ENCODE measurements around the gene LAPTM4A. TPM values are rescaled to one million over a fixed set of nuclear protein-coding genes. Genes with fewer than 3 reads are reported as not detected.
"Not testable (repeated sequence)": the region's sequence is repeated elsewhere in the genome, so short reads cannot be mapped to it uniquely, and the experiment has no call there.

The LAPTM4A gene
- total RNA-seq: 30.3 and 31.9 TPM in 2 replicates

DNA sequence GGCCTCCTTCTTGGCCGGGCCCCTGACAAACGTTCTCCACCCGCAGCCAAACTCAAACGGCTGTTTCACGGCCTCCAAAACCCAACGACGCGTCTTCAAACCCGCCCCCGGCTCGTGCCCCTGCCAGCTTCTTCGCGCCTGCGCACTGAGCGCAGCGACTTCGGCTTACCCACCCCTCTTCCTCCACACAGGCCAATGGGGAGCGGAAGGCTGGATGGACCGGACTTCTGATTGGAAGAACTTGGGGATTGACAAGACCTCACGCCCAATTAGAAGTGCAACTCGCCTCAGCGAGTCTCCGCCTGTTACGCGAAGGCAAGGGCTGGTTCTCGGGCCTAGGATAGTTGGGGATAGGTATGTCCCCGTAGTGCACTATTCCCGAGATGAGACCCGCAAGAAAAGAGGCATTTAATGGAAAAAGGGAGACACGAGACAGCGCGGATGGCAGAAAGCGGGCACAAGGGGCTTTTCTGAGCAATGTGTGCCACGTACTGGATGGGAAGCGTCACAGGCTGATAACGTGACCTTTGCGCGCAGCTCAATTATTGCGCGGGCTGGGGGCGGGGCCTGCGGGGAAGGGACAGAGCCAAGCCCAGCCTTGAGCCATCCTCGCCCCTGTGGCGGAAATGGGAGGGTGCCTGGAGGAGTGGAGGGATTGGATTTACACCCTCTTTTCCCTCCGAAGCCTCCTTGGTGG is at the start of gene LAPTM4A:
Gene LAPTM4A, minus strand, starts transcription at position 97 of the 697 bp plus-strand sequence. CDS start 108 bp downstream, outside the sequence.
- intact Hi-C loops (cut with micrococcal nuclease): loop anchor here (1.0 to 5.0 kb wide), 15 partner anchors 36 to 1491 kb away; partner anchors contain the start of genes LDAH, RDH14, TTC32 and WDR35

DNA sequence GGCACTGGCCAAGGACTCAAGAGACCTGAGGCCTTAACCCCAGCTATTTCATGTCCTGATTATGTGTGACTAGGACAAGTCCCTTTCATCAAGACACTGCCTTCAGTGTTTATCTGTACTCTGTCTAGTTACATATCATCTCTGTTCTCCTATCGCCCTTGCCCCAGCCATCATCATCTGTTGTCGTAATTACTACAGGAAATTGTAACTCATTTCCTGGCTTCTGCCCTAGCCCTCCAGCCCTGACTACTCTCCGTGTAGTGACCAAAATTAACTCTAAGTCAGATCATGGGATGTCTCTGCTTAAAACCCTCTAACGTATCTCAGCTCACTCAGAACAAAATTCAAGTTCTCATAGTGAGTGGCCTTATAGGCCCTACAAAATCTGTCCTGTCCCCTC is 49.3 kb upstream of the LAPTM4A start:
- intact Hi-C loops (cut with micrococcal nuclease): no loop called here

DNA sequence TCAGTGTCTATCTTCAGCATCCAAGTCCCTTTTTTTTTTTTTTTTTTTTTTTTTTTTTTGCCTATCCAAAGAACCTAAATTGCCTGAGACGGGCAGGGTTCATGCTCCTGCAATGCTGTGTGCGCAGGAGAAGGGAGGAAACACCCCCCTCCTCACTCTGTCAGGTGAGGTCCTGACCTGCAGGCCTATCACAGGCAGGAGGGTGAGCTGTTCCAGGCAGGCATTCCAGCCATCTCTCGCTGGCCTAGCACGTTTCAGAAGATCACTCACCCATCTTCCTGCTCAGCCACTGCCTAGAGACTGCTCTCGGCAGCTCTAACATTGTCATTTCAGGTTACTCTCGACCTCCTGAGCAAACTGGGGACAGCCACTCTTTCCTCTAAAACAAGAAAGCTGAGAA is 48.4 kb upstream of the LAPTM4A start:
- intact Hi-C loops (cut with micrococcal nuclease): loop anchor here (2.0 kb wide), 1 partner anchor 231 kb away; no protein-coding TSS in a partner anchor

DNA sequence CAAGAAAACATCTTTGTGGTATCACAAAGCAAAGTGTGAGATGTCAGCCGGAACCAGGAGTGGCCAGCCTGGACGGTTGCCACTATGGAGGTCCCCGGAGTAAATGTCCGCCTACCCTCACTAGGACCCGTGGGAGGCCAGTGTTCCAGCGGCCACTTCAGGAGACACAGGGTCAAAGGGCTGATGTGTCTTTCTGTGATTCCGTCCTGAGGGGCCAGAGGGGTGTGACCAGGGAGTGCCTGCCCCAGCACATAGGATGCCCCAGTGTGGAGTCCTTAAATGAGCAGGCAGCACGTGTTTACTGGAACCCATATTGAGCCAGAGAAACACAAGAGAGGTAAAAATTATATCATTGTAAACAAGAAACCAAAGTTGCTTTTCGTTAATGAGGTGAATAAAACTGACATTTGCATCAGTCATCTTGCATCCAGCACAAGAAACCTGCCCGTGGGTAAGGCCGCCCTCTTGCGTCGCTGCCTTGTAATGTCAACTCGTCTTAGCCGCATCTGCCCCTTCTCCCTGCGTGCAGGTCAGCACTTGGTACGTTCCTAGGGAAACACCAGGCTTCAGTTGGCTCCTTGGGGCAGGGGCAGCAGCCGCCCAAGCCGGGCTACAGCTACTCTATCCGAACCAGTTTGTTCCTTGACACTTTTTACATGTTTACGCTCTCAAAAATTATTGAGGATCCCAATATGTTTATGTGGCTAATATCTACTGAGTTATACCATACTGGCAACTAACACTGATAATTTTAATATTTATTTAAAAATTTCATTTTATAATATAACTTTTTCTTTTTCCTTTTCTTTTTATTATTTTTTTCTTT is 46.7 kb upstream of the LAPTM4A start:
- intact Hi-C loops (cut with micrococcal nuclease): loop anchor here (1.0 to 2.0 kb wide), 8 partner anchors 47 to 1576 kb away; partner anchors contain the start of genes LAPTM4A and WDR35

DNA sequence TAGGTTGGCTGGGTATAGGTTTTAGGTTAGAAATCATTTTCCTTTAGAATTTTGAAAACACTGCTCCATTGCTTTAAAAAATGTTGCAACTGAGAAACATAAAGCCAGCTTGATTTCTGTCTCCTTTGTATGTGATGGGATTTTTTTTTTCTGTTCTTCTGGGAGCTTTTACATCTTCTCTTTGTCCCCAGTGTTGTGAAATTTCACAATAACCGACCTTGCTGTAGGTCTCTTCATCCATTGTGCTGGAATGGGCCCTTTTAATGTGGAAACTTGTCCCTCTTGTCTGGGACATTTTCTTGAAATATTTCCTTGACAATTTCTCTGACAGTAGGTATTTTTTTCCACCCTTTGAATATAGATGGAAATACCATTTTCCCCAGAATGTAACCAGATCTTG is 44.0 kb upstream of the LAPTM4A start:
- intact Hi-C loops (cut with micrococcal nuclease): no loop called here

DNA sequence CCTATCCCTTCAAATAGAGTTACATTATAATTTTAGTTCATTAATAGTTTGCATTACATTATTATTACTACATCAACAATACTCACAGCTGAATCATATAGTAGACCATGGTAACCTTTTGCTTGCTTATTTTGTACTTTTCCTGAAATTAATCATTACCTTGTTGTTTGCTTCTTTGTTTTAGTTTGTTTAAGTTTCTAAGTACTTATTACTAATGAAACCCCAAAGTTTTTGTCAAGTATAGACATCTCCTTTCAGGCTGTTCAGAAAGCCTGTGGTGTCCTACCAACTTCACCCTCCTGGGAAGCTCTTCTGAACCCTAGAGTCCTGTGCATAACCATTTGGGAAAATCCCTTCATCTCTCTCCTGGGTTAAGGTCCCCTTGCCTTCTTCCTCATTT is 43.5 kb upstream of the LAPTM4A start:
- intact Hi-C loops (cut with micrococcal nuclease): no loop called here

DNA sequence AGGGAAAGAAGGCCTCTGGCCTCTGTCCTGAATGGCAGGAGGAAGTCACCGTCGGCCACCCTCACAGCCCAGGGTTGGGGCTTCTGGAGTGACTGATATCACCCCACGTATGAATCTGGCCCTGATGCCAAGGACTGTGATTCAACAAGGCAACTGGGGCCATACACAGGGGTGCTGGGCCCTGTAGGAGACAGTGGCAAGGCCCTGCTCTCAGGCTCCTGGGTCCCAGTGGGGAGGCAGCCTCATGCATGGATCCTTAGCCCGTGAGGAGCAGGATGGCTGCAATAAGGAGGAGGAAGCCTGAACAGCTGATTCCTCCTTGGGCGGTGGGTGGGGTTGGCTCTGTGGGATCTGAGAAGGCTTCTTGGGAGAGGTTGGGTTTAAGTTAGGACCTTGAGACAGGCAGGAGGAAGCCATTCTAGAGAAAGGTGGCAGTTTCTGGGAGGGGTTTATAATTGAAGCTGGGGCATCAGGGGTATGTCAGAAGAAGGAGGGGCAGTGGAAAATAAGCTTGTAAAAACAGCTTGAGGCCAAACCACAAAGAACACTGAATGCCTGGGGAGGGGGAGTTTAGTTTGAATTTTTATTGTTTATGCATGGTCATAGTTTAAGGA is 42.8 kb upstream of the LAPTM4A start:
- intact Hi-C loops (cut with micrococcal nuclease): no loop called here

DNA sequence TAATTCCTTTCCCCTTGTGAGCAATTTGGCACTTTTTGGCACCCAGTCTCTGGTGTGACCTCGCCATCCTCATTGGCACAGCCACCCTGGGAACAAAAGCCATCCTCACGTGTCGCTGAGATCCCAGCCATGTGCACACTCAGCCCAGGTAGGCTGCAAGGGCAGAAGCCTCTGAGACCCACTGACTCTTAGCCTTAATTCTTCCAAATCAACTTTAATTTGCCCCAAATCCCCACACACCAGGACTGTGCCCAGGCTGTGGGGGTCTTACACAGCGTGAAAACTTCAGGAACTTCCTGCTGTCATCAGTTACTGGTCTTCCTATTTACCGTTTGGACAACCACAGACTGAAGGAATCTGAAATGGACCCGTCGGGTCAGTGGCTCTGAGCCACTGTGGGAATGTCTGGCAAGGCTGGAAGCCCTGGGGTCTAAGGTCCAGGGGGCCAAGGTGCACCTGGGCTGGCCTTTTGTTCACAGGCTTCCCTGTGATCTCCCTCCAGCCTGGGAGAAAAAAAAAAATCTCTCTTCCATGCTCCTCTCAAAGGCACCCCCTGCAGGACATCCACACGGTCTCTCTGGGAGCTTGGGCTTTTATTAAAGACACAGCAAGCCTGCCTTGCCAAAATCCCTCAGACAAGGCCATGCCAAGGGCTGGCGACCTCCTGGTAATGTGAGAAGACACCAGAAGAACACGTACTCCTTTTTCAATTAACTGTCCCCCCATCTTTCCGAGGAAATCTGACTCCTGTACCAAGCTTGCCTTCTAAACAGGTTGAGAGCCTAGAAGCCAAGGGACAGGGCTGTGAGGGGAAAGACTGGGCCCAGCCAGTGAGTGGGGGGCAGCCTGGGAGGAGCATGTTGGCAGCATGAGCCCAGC is 42.1 kb upstream of the LAPTM4A start:
- intact Hi-C loops (cut with micrococcal nuclease): no loop called here

DNA sequence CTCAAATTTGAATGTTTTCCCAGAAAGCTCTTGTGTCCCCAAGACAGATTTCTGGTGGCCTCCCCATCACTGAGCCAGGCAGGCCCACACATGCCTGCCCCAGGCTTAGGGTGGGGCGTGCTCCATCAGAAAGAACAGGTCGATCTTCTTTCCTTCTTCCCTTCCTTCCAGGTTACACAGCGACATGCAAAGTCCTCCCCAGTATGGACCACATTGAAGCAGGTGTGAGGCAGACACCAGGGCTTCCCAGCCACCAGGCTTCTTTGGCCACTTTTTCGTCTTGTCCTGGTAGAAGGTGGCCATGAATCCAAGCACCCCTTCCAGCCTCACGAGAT is 41.4 kb upstream of the LAPTM4A start:
- intact Hi-C loops (cut with micrococcal nuclease): no loop called here

DNA sequence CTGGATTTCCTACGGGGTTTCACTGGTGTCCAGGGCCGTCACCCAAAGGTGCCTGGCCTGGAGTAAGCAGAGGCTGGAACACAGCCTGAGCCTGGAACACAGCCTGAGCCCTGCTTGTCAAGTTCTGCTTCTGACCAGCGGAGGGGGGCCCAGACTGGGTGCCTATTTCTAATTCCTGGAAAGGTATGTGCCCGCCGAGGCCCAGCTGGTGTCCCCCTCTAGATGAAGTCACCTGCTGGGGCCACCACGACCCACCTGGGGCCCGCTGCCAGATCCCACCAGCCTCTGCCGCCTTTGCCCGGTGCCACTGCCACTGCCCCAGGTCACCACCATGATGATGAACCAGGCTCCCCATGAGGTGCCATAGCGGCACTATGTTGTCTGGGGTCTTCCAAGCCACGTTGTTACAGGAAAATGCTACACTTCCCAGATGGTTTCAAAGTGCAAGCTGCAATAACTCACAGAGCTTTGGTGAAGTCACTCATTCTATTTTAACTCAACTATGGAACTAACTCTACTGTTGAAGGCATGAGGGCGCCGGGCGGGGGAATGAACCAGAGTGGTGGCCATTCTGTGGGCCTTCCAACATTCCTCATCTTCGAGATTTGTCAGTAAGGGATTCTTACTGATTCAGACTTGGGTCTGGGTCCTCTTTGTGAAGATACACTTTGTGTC is 40.9 kb upstream of the LAPTM4A start:
- intact Hi-C loops (cut with micrococcal nuclease): no loop called here

DNA sequence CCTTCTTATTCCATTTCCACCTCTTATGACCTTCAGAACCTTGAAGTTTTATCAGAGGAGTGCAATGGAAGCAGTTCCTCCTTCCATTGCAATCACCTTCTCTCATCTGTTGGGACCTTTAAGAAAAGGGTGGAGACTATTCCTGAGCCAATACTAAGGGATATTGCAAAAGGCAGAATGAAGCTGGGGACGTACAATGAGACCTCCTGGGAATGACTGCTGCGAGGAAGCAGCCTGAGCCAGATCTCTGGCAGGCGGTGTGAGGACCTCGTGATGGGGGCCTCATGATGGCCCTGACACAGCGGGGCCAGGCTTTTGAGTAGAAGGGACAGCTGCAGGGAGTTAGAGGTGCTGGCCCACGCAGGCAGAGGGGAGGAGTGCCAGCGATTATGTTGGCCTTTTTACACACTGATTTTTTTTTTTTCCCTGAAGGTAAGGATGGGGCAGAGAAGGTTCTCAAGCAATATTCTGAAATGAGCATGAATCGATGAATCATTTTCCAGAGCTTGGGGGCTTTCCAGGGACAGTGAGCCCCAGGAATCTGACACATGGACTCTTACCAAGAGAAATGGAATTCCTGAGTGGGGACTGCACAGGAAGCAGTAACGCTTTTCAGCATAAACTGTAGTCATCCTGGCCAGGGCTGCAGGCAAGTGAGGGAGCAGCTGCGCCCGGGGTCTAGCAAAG is 40.0 kb upstream of the LAPTM4A start:
- intact Hi-C loops (cut with micrococcal nuclease): no loop called here

DNA sequence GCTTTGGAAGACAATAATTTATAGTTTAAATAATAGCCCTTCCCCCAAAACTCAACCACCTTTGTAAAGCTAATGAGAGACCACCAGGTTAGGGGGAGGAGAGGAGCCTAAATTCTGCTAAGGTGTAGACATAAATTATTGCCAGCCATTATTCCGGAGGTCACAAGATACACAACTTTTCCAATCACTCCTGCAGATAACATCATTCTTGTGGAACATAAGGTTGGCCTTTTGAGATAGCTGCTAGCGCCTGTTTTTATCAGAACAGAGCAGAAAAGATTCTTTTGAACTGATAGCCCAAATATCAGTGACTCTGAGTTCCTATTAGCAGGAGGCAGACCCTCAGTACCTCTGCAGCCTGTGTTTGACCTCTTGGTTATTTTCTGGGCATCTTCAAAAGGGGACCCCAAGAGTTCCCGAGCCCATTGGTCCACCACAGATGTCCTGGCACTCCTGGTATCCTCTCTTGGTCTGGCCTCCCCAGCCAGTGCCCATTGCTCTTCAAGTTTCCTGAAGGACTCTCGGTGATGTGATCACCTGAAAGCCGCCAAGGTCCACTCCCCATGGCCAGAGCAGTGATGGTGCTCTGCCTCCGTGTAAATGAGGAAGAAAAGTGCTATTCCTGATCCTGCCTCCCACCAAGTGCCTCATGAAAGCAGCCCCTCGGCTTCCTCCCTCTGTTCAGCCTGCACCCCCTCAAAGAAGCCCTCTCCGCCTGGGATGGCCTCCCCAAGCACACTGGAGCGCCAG is 38.5 kb upstream of the LAPTM4A start:
- intact Hi-C loops (cut with micrococcal nuclease): no loop called here

DNA sequence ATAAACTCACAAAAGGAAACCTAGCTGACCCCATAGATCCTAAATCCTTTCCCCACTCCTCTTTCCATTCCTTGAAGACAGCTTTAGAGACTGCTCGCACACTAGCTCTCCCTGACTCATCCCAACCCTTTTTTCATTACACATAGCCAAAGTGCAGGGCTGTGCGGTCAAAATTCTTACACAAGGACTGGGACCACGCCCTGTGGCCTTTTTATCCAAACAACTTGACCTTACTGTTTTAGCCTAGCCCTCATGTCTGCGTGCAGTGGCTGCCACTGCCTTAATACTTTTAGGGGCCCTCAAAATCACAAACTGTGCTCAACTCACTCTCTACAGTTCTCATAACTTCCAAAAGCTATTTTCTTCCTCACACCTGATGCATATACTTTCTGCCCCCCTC is 34.5 kb upstream of the LAPTM4A start:
- intact Hi-C loops (cut with micrococcal nuclease): not testable (repeated sequence)

DNA sequence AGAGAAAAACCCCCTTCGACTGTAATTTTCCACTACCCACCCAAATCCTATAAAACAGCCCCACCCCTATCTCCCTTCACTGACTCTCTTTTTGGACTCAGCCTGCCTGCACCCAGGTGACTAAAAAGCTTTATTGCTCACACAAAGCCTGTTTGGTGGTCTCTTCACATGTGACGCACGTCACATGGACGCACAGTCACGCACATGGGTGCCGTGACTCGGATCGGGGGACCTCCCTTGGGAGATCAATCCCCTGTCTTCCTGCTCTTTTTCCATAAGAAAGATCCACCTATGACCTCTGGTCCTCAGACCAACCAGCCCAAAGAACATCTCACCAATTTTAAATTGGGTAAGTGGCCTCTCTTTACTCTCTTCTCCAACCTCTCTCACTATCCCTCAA is 31.4 kb upstream of the LAPTM4A start:
- intact Hi-C loops (cut with micrococcal nuclease): not testable (repeated sequence)

DNA sequence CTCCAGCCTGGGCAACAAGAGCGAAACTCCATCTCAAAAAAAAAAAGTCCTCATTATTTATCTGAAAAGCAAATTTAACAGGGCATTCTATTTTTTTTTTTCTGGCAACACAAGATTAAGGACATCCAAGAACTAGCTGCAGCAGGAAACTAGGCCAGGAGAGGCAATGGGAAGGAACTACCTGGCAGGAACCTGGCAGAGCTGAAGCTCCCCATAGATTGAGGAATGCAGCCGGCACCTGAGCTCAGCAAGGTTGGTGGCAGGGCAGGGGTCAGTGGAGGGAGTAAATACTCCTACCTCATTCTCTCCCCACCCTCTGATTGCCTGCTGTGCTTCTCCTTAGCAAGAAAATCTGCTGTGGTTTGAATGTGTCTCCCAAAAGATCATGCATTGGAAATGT is 30.4 kb upstream of the LAPTM4A start:
- intact Hi-C loops (cut with micrococcal nuclease): no loop called here

DNA sequence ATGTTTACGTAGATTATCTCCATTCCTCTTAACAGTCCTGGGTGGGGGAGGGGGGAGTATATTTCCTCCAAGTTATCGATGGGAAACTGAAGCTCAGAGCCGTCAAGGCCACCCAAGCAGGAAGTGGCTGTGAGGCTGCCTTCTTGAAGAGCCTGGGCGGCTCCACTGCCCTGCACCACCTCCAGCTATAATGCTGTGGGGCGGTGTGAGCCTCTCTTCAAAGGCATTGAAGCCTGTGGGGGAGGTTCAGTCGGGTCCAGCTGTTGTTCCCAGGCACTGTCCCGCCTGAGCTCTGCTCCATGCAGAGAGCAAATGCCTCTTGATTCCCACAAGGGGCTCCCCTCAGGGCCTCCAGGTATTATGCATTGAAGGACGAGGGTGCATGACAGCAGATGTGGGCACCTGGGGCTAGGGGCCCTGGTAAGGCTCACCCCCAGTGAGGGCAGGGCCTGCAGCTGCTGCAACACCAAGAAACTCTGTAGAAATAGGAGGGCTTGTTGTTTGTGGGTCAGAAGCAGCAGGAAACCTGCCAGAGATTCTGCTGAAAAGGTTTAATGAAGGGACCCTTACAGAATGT is 29.5 kb upstream of the LAPTM4A start:
- intact Hi-C loops (cut with micrococcal nuclease): no loop called here

DNA sequence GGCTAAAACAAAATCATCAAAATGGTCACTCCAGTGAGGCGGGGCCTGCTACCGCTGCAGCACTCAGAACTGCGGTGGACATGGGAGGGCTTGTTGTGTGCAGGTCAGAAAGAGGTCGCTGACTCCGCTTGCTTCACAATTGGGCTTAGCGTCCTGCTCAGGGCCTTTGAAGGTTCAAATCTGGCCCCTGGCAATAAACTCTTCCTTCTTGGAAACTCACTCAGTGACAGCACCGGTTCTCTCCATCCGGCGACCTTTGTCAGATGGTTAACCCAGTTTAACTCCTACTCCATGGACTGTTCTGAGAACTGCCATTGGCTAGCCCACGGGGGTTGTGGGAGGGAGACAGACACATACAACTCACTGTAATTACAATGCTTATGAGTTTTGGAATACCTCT is 29.0 kb upstream of the LAPTM4A start:
- intact Hi-C loops (cut with micrococcal nuclease): no loop called here

DNA sequence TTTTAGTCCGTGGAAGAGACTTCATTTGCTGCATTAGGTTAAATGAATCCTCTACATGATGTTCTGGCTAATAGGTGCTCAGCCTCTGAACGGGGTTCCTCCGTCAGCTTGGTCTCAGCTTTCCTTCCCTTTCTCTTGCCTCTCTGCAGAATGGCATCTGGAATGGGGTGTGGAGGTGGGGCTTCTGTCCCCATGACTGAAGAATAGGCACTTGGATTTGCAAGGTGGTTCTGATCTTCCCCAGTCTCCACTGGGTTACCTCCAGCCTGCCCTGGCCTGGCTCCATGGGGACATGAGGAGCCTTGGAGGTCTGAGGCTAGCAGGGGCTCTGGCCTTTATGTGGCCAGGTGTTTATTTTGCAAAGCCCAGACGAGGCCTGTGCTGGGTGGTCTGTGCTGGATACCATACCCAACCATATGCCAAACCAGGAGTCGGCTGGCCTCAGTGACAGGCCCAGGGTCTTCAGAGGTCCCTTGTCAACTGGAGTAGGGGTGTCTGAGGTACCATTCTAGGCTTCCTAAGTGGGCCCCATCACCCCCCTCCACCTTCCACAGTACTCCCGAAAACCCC is 28.2 kb upstream of the LAPTM4A start:
- intact Hi-C loops (cut with micrococcal nuclease): no loop called here
